SK-N-SH (cell line): ENCODE data around the gene OR10A3. TPM values are rescaled to one million over a fixed set of nuclear protein-coding genes. Genes with fewer than 3 reads are reported as not detected.

Experiments used
- CTCF ChIA-PET: fragments of 300-600, 350-600 bp; formaldehyde crosslinking; extraction: SDS; loops from one replicate; lab custom pipeline; 2021; lab: Yijun Ruan, JAX
- POLR2A ChIA-PET: fragments of 350-600 bp; sonication (Branson Sonifier 250); formaldehyde crosslinking; extraction: SDS; loops from one replicate; lab custom pipeline; 2020; ENCODE audit warnings: antibody characterized with exemption, inconsistent platforms; lab: Yijun Ruan, JAX
- DNase-seq: peaks from one replicate; pipeline ENCODE4 v3.0.0; 2012
- H2AFZ ChIP-seq: fragments of 200-600 bp; sonication (generic); 2 replicates; pipeline ENCODE4 v1.8.1; 2016; ENCODE audit warnings: antibody characterized with exemption, mild to moderate bottlenecking, low read depth
- H3F3A ChIP-seq: fragments of 200-600 bp; sonication (generic); replicated peaks from 2 replicates; pipeline ENCODE3; 2016; ENCODE audit warnings: antibody characterized with exemption, mild to moderate bottlenecking; ENCODE audit not compliant: insufficient read depth
- H3K27ac ChIP-seq, 2 experiments: fragments of 200-500 bp in 1 of 2; fragments of 200-600 bp in 1 of 2; sonication (Bioruptor generic) in 1 of 2; sonication (generic), shearing (Covaris generic) in 1 of 2; 2 replicates each; pipeline versions ENCODE4 v1.5.1 to v1.6.1; 2014 to 2016; ENCODE audit warnings: low read depth in 2 of 2, inconsistent platforms in 1 of 2, low read length in 1 of 2, mild to moderate bottlenecking in 1 of 2, mixed read lengths in 1 of 2
- H3K27me3 ChIP-seq: fragments of 200-600 bp; sonication (generic), shearing (Covaris generic); 2 replicates; pipeline ENCODE4 v1.6.1; 2016; ENCODE audit warnings: mixed run types; ENCODE audit not compliant: insufficient read depth
- H3K36me3 ChIP-seq, 2 experiments: fragments of 200-500 bp in 1 of 2; fragments of 200-600 bp in 1 of 2; sonication (Bioruptor generic) in 1 of 2; sonication (generic) in 1 of 2; replicated peaks in 1 of 2; 2 replicates each; pipeline versions ENCODE3 to v1.5.1; 2014 to 2016; ENCODE audit warnings: low read length in 1 of 2, mild to moderate bottlenecking in 1 of 2; ENCODE audit not compliant: insufficient read depth in 2 of 2, control insufficient read depth in 1 of 2
- H3K4me1 ChIP-seq, 2 experiments: fragments of 200-500 bp in 1 of 2; fragments of 200-600 bp in 1 of 2; sonication (Bioruptor generic) in 1 of 2; sonication (generic), shearing (Covaris generic) in 1 of 2; 2 replicates each; pipeline versions ENCODE4 v1.5.1 to v1.6.1; 2014 to 2016; ENCODE audit warnings: low read depth in 1 of 2, low read length in 1 of 2, mixed run types in 1 of 2; ENCODE audit not compliant: insufficient read depth in 2 of 2, control insufficient read depth in 1 of 2
- H3K4me2 ChIP-seq: fragments of 200-600 bp; sonication (generic), shearing (Covaris generic); 2 replicates; pipeline ENCODE4 v1.6.1; 2017; ENCODE audit warnings: mixed run types
- H3K4me3 ChIP-seq, 2 experiments: fragments of 200-500 bp in 1 of 2; fragments of 200-600 bp in 1 of 2; sonication (Bioruptor generic) in 1 of 2; sonication (generic), shearing (Covaris generic) in 1 of 2; 2 replicates each; pipeline versions ENCODE4 v1.5.1 to v1.8.1; 2014 to 2016; ENCODE audit warnings: low read depth in 2 of 2, inconsistent platforms in 1 of 2, low read length in 1 of 2, mild to moderate bottlenecking in 1 of 2, mixed read lengths in 1 of 2, moderate library complexity in 1 of 2
- H3K79me2 ChIP-seq: fragments of 200-600 bp; sonication (generic); 2 replicates; pipeline ENCODE4 v1.8.1; 2017; ENCODE audit warnings: mild to moderate bottlenecking; ENCODE audit not compliant: insufficient read depth
- H3K9ac ChIP-seq: fragments of 200-600 bp; sonication (generic); 2 replicates; pipeline ENCODE4 v1.6.1; 2017; ENCODE audit warnings: mixed run types
- H3K9me2 ChIP-seq: fragments of 200-600 bp; sonication (generic); 2 replicates; pipeline ENCODE4 v1.6.1; 2017; ENCODE audit warnings: mixed run types
- H3K9me3 ChIP-seq: fragments of 200-600 bp; sonication (generic); 2 replicates; pipeline ENCODE4 v1.6.1; 2017; ENCODE audit warnings: mixed run types, mild to moderate bottlenecking, moderate library complexity
- H4K20me1 ChIP-seq: fragments of 200-600 bp; sonication (generic); 2 replicates; pipeline ENCODE4 v1.6.1; 2017; ENCODE audit warnings: mild to moderate bottlenecking, mixed run types; ENCODE audit not compliant: insufficient read depth
- CHD2 ChIP-seq: fragments of 150-350 bp; IDR thresholded peaks from 2 replicates; pipeline ENCODE4 v1.6.1; 2018; ENCODE audit warnings: low read length; ENCODE audit not compliant: partially characterized antibody
- FOXJ3 ChIP-seq: sonication (generic); formaldehyde crosslinking; IDR thresholded peaks from 2 replicates; pipeline ENCODE4 v1.5.1; 2020; ENCODE audit warnings: mild to moderate bottlenecking, missing genetic modification reagents
- GABPA ChIP-seq: IDR thresholded peaks from 2 replicates; pipeline ENCODE4 v1.4.0; 2012; ENCODE audit warnings: low read depth, mild to moderate bottlenecking
- JUND ChIP-seq: IDR thresholded peaks from 2 replicates; pipeline ENCODE4 v1.4.0; 2012
- MEF2A ChIP-seq: IDR thresholded peaks from 2 replicates; pipeline ENCODE4 v1.4.0; 2012; ENCODE audit warnings: low read depth, borderline replicate concordance
- MXI1 ChIP-seq: IDR thresholded peaks from 2 replicates; pipeline ENCODE4 v1.6.1; 2012; ENCODE audit warnings: mild to moderate bottlenecking, low read depth, low read length, improper control_type of control experiment
- NFIC ChIP-seq: IDR thresholded peaks from 2 replicates; pipeline ENCODE4 v1.4.0; 2012; ENCODE audit warnings: borderline replicate concordance
- NRF1 ChIP-seq: IDR thresholded peaks from 2 replicates; pipeline ENCODE4 v1.6.1; 2012; ENCODE audit warnings: low read depth, mild to moderate bottlenecking, low read length
- RFX5 ChIP-seq: IDR thresholded peaks from 2 replicates; pipeline ENCODE4 v1.6.1; 2012; ENCODE audit warnings: mild to moderate bottlenecking, improper control_type of control experiment, low read length
- SIN3A ChIP-seq: IDR thresholded peaks from 2 replicates; pipeline ENCODE4 v1.6.1; 2012; ENCODE audit warnings: low read depth, mild to moderate bottlenecking, low read length, moderate library complexity, borderline replicate concordance
- TCF12 ChIP-seq: IDR thresholded peaks from 2 replicates; pipeline ENCODE4 v1.4.0; 2012
- USF1 ChIP-seq: IDR thresholded peaks from 2 replicates; pipeline ENCODE4 v1.4.0; 2012; ENCODE audit warnings: low read depth, borderline replicate concordance
- WGBS: methylation state at CpG from one replicate; pipeline ENCODE4 v1.1.6; 2017; ENCODE audit warnings: low lambda C conversion rate; 5-methylcytosine and 5-hydroxymethylcytosine counted together
- polyA plus RNA-seq, 3 experiments: library from polyadenylated mRNA; depleted of rRNA; stranded (reverse); fragments of >200 nt; gene quantifications; 2 replicates each; pipeline ENCODE4 v1.2.3, GENCODE V29; 2012
- small RNA-seq, 7 experiments: library from RNA; depleted of rRNA; stranded (forward); fragments of <200 nt; gene quantifications; one replicate each; pipeline ENCODE3, GENCODE V24; 2012
- TF ChIP-seq, protein P1 (sequence below): IDR thresholded peaks from 2 replicates; pipeline ENCODE4 v1.4.0; 2012; ENCODE audit warnings: low read depth

The OR10A3 gene
- polyA plus RNA-seq, 1 of the 3 experiments (the other 2 are of a cell fraction): not detected

- Histone ChIP-seq H3K27me3 (no peaks in the 10 kb centered on the region), H3K4me3 (no peak overlapping the region), H3K4me1 (no peaks in the 10 kb centered on the region), H3F3A (no peaks in the 10 kb centered on the region), H3K9me2 (no peaks in the 10 kb centered on the region), H3K27ac (no peak overlapping the region), H3K9me3 (no peaks in the 10 kb centered on the region), H4K20me1 (no peaks in the 10 kb centered on the region), H3K4me2 (peak overlapping the region; percentile 57), H2AFZ (peak overlapping the region; percentile 77), H3K79me2 (no peaks in the 10 kb centered on the region), H3K9ac (no peak overlapping the region), H3K36me3 (no peaks in the 10 kb centered on the region)
- ChIA-PET POLR2A (no interaction called here), CTCF (interaction anchor here (1.8 to 7.7 kb wide), 3 partner anchors 14 to 201 kb away, joined by 4 to 76 read pairs (median 28); partner anchors contain the start of gene EIF3F)
- TF ChIP-seq TCF12 (0 out of 2 replicates have a peak, but pooled peaks have one; percentile 5), NRF1 (no peak), SIN3A (no peak)
- 16% methylated on average over 6 of the region's 6 CpGs for WGBS
- DNase-seq: no peak
Measured at GRCh38 chr11:7890417-7891172, 50.9 kb downstream of the OR10A3 start.

- Histone ChIP-seq H3K27ac (no peak overlapping the region), H4K20me1 (no peaks in the 10 kb centered on the region), H3K4me1 (no peaks in the 10 kb centered on the region), H3K36me3 (no peaks in the 10 kb centered on the region), H3K27me3 (no peaks in the 10 kb centered on the region), H2AFZ (peak overlapping the region; percentile 77; the same call in 1 of the 2 replicates), H3K4me3 (no peak overlapping the region), H3K79me2 (no peaks in the 10 kb centered on the region), H3F3A (peaks cover 2% of the 10 kb centered on the region), H3K9me3 (no peaks in the 10 kb centered on the region), H3K9ac (no peak overlapping the region), H3K9me2 (no peaks in the 10 kb centered on the region), H3K4me2 (peak overlapping the region; percentile 57)
- TF ChIP-seq JUND (no peak), TCF12 (no peak), MEF2A (no peak), RFX5 (no peak), MXI1 (no peak), FOXJ3 (no peak), USF1 (no peak), CHD2 (no peak), GABPA (no peak), NFIC (no peak)
- TF ChIP-seq, protein P1, sequence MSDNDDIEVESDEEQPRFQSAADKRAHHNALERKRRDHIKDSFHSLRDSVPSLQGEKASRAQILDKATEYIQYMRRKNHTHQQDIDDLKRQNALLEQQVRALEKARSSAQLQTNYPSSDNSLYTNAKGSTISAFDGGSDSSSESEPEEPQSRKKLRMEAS: no peak
- DNase-seq: no peak
- WGBS: 7% methylated on average over 5 of the region's 5 CpGs
- POLR2A ChIA-PET: no interaction called here
- CTCF ChIA-PET: interaction anchor here (4.0 to 7.7 kb wide), 2 partner anchors 15 to 97 kb away, joined by 28 to 76 read pairs; partner anchors contain the start of gene EIF3F
Measured at GRCh38 chr11:7889985-7890384, 51.5 kb downstream of the OR10A3 start.

Small RNAs within 50 kb of the gene (small RNA-seq; reads per million reads assigned to genes)
- gene COX6CP5 (0 reads per million in 7 experiments), gene RNU6-943P (0 reads per million in 7 experiments)

Other genes with a start within 250 kb of the OR10A3 start
- gene OVCH2, start 235.2 kb downstream of the OR10A3 start, polyA plus RNA-seq (2012; rRNA removed): 0.08 TPM in 1 of 2 replicates, not detected in the other
- not detected in 2 replicates for gene OR5P2, start 144.8 kb downstream of the OR10A3 start, polyA plus RNA-seq (2012; rRNA removed)
- not detected in 2 replicates for gene OR5P3, start 110.9 kb downstream of the OR10A3 start, polyA plus RNA-seq (2012; rRNA removed)
- 0.02 TPM in 1 of 2 replicates, not detected in the other for gene OR10A6, start 10.4 kb downstream of the OR10A3 start, polyA plus RNA-seq (2012; rRNA removed)
- 0.05 and 0.39 TPM in 2 replicates for gene NLRP10, start 23.7 kb upstream of the OR10A3 start, polyA plus RNA-seq (2012; rRNA removed)
- 213 and 341 TPM in 2 replicates for gene EIF3F, start 45.6 kb upstream of the OR10A3 start, polyA plus RNA-seq (2012; rRNA removed)
- gene TUB, start 139.5 kb upstream of the OR10A3 start, polyA plus RNA-seq (2012; rRNA removed): 11.3 and 16.9 TPM in 2 replicates
- gene RIC3, start 227.3 kb upstream of the OR10A3 start, polyA plus RNA-seq (2012; rRNA removed): 0.54 and 1.2 TPM in 2 replicates